Measurements from ENCODE around the gene INPP4B.
"Not testable (repeated sequence)": the region's sequence is repeated elsewhere in the genome, so short reads cannot be mapped to it uniquely, and the experiment has no call there.

DNA sequence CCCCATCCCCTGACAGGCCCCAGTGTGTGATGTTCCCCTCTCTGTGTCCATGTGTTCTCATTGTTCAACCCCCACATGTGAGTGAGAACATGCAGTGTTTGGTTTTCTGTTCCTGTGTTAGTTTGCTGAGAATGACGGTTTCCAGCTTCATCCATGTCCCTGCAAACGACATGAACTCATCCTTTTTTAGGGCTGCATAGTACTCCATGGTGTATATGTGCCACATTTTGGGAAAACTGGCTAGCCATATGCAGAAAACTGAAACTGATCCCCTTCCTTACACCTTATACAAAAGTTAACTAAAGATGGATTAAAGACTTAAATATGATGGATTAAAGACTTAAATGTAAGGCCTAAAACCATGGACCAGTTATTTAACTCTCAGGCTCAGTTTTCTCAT is 336.7 kb downstream of the INPP4B start:
- TF ChIP-seq, protein P1, sequence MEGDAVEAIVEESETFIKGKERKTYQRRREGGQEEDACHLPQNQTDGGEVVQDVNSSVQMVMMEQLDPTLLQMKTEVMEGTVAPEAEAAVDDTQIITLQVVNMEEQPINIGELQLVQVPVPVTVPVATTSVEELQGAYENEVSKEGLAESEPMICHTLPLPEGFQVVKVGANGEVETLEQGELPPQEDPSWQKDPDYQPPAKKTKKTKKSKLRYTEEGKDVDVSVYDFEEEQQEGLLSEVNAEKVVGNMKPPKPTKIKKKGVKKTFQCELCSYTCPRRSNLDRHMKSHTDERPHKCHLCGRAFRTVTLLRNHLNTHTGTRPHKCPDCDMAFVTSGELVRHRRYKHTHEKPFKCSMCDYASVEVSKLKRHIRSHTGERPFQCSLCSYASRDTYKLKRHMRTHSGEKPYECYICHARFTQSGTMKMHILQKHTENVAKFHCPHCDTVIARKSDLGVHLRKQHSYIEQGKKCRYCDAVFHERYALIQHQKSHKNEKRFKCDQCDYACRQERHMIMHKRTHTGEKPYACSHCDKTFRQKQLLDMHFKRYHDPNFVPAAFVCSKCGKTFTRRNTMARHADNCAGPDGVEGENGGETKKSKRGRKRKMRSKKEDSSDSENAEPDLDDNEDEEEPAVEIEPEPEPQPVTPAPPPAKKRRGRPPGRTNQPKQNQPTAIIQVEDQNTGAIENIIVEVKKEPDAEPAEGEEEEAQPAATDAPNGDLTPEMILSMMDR (IDR thresholded peaks at IDR 0.05), result not testable (repeated sequence)
- not testable (repeated sequence) for TF ChIP-seq EZH2 (IDR thresholded peaks at IDR 0.05; ENCODE audit: borderline replicate concordance, insufficient read depth, low read depth, low read length, poor library complexity, severe bottlenecking)

Data from B cell (primary cell).